K562 (cell line): ENCODE measurements around the gene PHACTR2. TPM values are rescaled to one million over a fixed set of nuclear protein-coding genes. Genes with fewer than 3 reads are reported as not detected.

ENCODE experiments used
- ATAC-seq: fragments of 200-7000 bp; cut with Tn5 transposase; 3 replicates; pipeline ENCODE4 v1.9.1; 2020; ENCODE audit warnings: moderate library complexity
- BruUV-seq: library from RNA; stranded (reverse); fragments of 400-500 nt; replicated peaks from 2 replicates; lab custom pipeline; 2021; lab: Mats Ljungman, UMichigan
- CTCF ChIA-PET: fragments of 300-600 bp; formaldehyde crosslinking; extraction: SDS; loops from one replicate; lab custom pipeline; 2021; ENCODE audit warnings: low intra/inter-chr PET ratio; lab: Yijun Ruan, JAX
- POLR2A ChIA-PET: fragments of 300-600, 350-650 bp; sonication (Branson Sonifier 250); formaldehyde crosslinking; extraction: SDS; loops from one replicate; lab custom pipeline; 2021; ENCODE audit warnings: antibody characterized with exemption, inconsistent platforms; lab: Yijun Ruan, JAX
- DNase-seq, 4 experiments: peaks; one replicate each; pipeline versions ENCODE4 v3.0.0 to v3.0.0-alpha.2; 2011 to 2018; ENCODE audit warnings: low spot score in 3 of 4, mixed read lengths in 3 of 4; ENCODE audit errors: extremely low read depth in 1 of 4
- FAIRE-seq: peaks from 2 replicates; lab custom pipeline; 2011; peaks lifted over from hg19 to GRCh38; lab: Jason Lieb, UNC
- H2AFZ ChIP-seq: 2 replicates; pipeline ENCODE4 v1.6.0; 2011; ENCODE audit warnings: low read depth, low read length, control low read depth, inconsistent platforms
- H3K27ac ChIP-seq: fragments of 200-600 bp; 3 replicates; pipeline ENCODE4 v1.8.0; 2011; ENCODE audit warnings: low read depth, mild to moderate bottlenecking, control low read depth, inconsistent platforms, low read length, moderate library complexity, mixed read lengths; ENCODE audit errors: extremely low read depth
- H3K27me3 ChIP-seq, 2 experiments: fragments of 300-600 bp in 1 of 2; 2 replicates in 1 of 2; 3 replicates in 1 of 2; pipeline versions ENCODE4 v1.6.0 to v1.8.0; 2011; ENCODE audit warnings: inconsistent platforms in 2 of 2, low read length in 2 of 2, mild to moderate bottlenecking in 1 of 2, mixed read lengths in 1 of 2, moderate library complexity in 1 of 2; ENCODE audit not compliant: control insufficient read depth in 2 of 2, insufficient read depth in 2 of 2
- H3K36me3 ChIP-seq: fragments of 300-600 bp; 3 replicates; pipeline ENCODE4 v1.8.0; 2011; ENCODE audit warnings: mild to moderate bottlenecking, low read length, inconsistent platforms; ENCODE audit not compliant: control insufficient read depth, insufficient read depth
- H3K4me1 ChIP-seq, 2 experiments: fragments of 200-600 bp in 1 of 2; replicated peaks in 1 of 2; 2 replicates in 1 of 2; 3 replicates in 1 of 2; pipeline versions ENCODE4 v1.5.1 to v1.8.0; 2011; ENCODE audit warnings: inconsistent platforms in 2 of 2, low read length in 2 of 2, mild to moderate bottlenecking in 1 of 2, mixed read lengths in 1 of 2, moderate library complexity in 1 of 2; ENCODE audit not compliant: control insufficient read depth in 2 of 2, insufficient read depth in 2 of 2
- H3K4me2 ChIP-seq: 2 replicates; pipeline ENCODE4 v1.6.1; 2011; ENCODE audit warnings: low read length, control low read depth, inconsistent platforms, mixed read lengths; ENCODE audit not compliant: insufficient read depth
- H3K4me3 ChIP-seq: fragments of 200-600 bp; sonication (generic), shearing (Covaris generic); 2 replicates; pipeline ENCODE4 v1.5.1; 2016; ENCODE audit warnings: control low read depth, inconsistent platforms
- H3K79me2 ChIP-seq: fragments of 200-600 bp; 3 replicates; pipeline ENCODE4 v1.8.0; 2011; ENCODE audit warnings: low read length, inconsistent platforms; ENCODE audit not compliant: control insufficient read depth, insufficient read depth
- H3K9ac ChIP-seq, 2 experiments: 2 replicates each; pipeline versions ENCODE4 v1.6.0 to v1.6.1; 2011; ENCODE audit warnings: low read depth in 2 of 2, low read length in 2 of 2, control low read depth in 1 of 2, inconsistent platforms in 1 of 2, mild to moderate bottlenecking in 1 of 2, mixed read lengths in 1 of 2; ENCODE audit not compliant: insufficient read depth in 1 of 2
- H3K9me1 ChIP-seq: one replicate; pipeline ENCODE4 v1.6.0; 2011; ENCODE audit warnings: inconsistent platforms, mild to moderate bottlenecking, low read length, moderate library complexity; ENCODE audit not compliant: control insufficient read depth, insufficient read depth
- H3K9me3 ChIP-seq: replicated peaks from 2 replicates; pipeline ENCODE4 v1.5.1; 2011; ENCODE audit warnings: low read depth, low read length, inconsistent platforms; ENCODE audit not compliant: control insufficient read depth, insufficient read depth
- H4K20me1 ChIP-seq: replicated peaks from 2 replicates; pipeline ENCODE4 v1.6.1; 2011; ENCODE audit warnings: low read length, inconsistent platforms, mixed read lengths; ENCODE audit not compliant: control insufficient read depth, insufficient read depth
- CBX5 ChIP-seq: IDR thresholded peaks from 2 replicates; pipeline ENCODE4 v1.6.1; 2014; ENCODE audit warnings: low read depth, borderline replicate concordance
- HMBOX1 ChIP-seq: sonication (generic); IDR thresholded peaks from 2 replicates; pipeline ENCODE4 v1.6.1; 2016
- PHB2 ChIP-seq: fragments of 450-650 bp; IDR thresholded peaks from 2 replicates; pipeline ENCODE4 v1.6.1; 2017; ENCODE audit warnings: low read depth
- TEAD4 ChIP-seq, 2 experiments: sonication (generic) in 1 of 2; formaldehyde crosslinking in 1 of 2; IDR thresholded peaks; 2 replicates each; pipeline versions ENCODE4 v1.6.1 to v1.8.0; 2012 to 2022; ENCODE audit warnings: borderline replicate concordance in 1 of 2, inconsistent platforms in 1 of 2, low read length in 1 of 2, mild to moderate bottlenecking in 1 of 2, missing genetic modification reagents in 1 of 2
- ZSCAN32 ChIP-seq: fragments of 450-650 bp; formaldehyde crosslinking; IDR thresholded peaks from 2 replicates; pipeline ENCODE4 v1.4.0; 2020; ENCODE audit warnings: mild to moderate bottlenecking, moderate library complexity
- WGBS: fragments of 100-300 bp; shearing (Covaris generic); methylation state at CpG from one replicate; pipeline ENCODE4 v1.1.6; 2016; ENCODE audit warnings: low coverage, mixed read lengths; ENCODE audit not compliant: insufficient coverage; ENCODE audit errors: missing lambda C conversion rate; 5-methylcytosine and 5-hydroxymethylcytosine counted together
- in situ Hi-C: fragments of 300-500 bp; cut with MboI; formaldehyde crosslinking; loops from 4 replicates; pipeline ENCODE4 v1.15.0; 2018; ENCODE audit warnings: inconsistent platforms, mixed read lengths
- intact Hi-C: fragments of 100-400 bp; cut with micrococcal nuclease; formaldehyde crosslinking; loops from 2 replicates; pipeline ENCODE4 v1.14.2; 2022
- polyA plus RNA-seq, 8 experiments: library from polyadenylated mRNA; depleted of rRNA in 4 of 8; stranded (reverse) in 5 of 8; unstranded in 3 of 8; fragments of >200 nt; fragmentation: Nextera tagmentation in 2 of 8; fragmentation: Illumina TruSeq in 1 of 8; extraction: Ambion mirVana in 2 of 8; extraction: Trizol in 1 of 8; gene quantifications; 2 replicates each; pipeline versions ENCODE4 v1.2.1 to v1.2.3, GENCODE V29; 2011 to 2014; ENCODE audit warnings: inconsistent platforms in 1 of 8, missing spikeins in 1 of 8
- total RNA-seq, 7 experiments: library from RNA; depleted of rRNA in 6 of 7; stranded (reverse); fragments of >200 nt in 6 of 7; fragmentation: Illumina TruSeq in 2 of 7; extraction: Trizol in 2 of 7; gene quantifications; 2 replicates each; pipeline versions ENCODE4 v1.2.1 to v1.2.3, GENCODE V29; 2011 to 2021; ENCODE audit warnings: low replicate concordance in 1 of 7

Gene PHACTR2
- total and polyA plus RNA-seq, 9 of the 15 experiments (the other 6 are each of a cell fraction or from before 2014, with no cell fraction given) = 5.3 to 52.5 (median 22.9) TPM

GRCh38 chr6:143863771-143864170 lies 186.0 kb downstream of the PHACTR2 start:
- Histone ChIP-seq H3K4me2 (no peak overlapping the region), H3K4me1 (no peaks in the 10 kb centered on the region), H3K9ac (no peak overlapping the region), H3K9me3 (no peaks in the 10 kb centered on the region), H4K20me1 (no peaks in the 10 kb centered on the region), H3K4me3 (no peak overlapping the region), H3K9me1 (no peaks in the 10 kb centered on the region), H2AFZ (no peak overlapping the region), H3K27me3 (no peaks in the 10 kb centered on the region)
- ChIA-PET CTCF (no interaction called here), POLR2A (interaction anchor here (1.6 to 1.7 kb wide), 2 partner anchors 10 to 21 kb away, joined by 4 to 6 read pairs; partner anchors contain the start of gene LTV1)
- intact Hi-C loops (loop anchor here (10.0 kb wide), 1 partner anchor 151 kb away; no protein-coding TSS in a partner anchor), in situ Hi-C loops (no loop called here)
- FAIRE-seq (no peak), DNase-seq (no peak)
- no TSS peak for BruUV-seq
- 99% methylated on average over 2 of the region's 2 CpGs for WGBS
- TF ChIP-seq TEAD4 (IDR thresholded peaks at IDR 0.05; ENCODE audit: low read length) (no peak), TEAD4 (CRISPR knock-in tag; IDR thresholded peaks at IDR 0.05; ENCODE audit: borderline replicate concordance) (no peak), HMBOX1 (no peak), ZSCAN32 (CRISPR knock-in tag) (no peak), PHB2 (no peak), CBX5 (no peak)
- TF ChIP-seq, all 486 proteins: peak for 0
- no peaks in the 10 kb centered on the region for H3K79me2 ChIP-seq
- H3K36me3 ChIP-seq = peaks cover 65% of the 10 kb centered on the region
- no peak for ATAC-seq
- no peak overlapping the region for H3K27ac ChIP-seq
